Left ventricle myocardium inferior (tissue), 1 donor: ENCODE results near the gene XRCC5. TPM values are rescaled to one million over a fixed set of nuclear protein-coding genes. Genes with fewer than 3 reads are reported as not detected.

ENCODE experiments used
- DNase-seq: peaks from one replicate; pipeline ENCODE4 v3.0.0-alpha.2; 2020
- H3K27ac ChIP-seq: fragments of 200-600 bp; replicated peaks from 2 replicates; pipeline ENCODE4 v1.8.0; 2021
- H3K27me3 ChIP-seq: fragments of 200-600 bp; 2 replicates; pipeline ENCODE4 v1.8.0; 2021; ENCODE audit warnings: low read depth
- H3K36me3 ChIP-seq: fragments of 200-600 bp; 2 replicates; pipeline ENCODE4 v1.8.0; 2021
- H3K4me1 ChIP-seq: fragments of 200-600 bp; 2 replicates; pipeline ENCODE4 v1.8.0; 2021
- H3K4me3 ChIP-seq: fragments of 200-600 bp; 2 replicates; pipeline ENCODE4 v1.8.0; 2021; ENCODE audit warnings: mild to moderate bottlenecking, moderate library complexity
- H3K9me3 ChIP-seq: fragments of 200-600 bp; replicated peaks from 2 replicates; pipeline ENCODE4 v1.8.0; 2021
- CTCF ChIP-seq: fragments of 200-600 bp; IDR thresholded peaks from 2 replicates; pipeline ENCODE4 v1.8.0; 2021; ENCODE audit warnings: antibody characterized with exemption, mild to moderate bottlenecking, borderline replicate concordance
- intact Hi-C: fragments of 100-400 bp; cut with micrococcal nuclease; formaldehyde crosslinking; loops from one replicate; pipeline ENCODE4 v1.11.0; 2022
- total RNA-seq: library from RNA; stranded (reverse); fragmentation: NEBNext Ultra II Directional; extraction: Animal tissue kit (Norgen Biotek cat#: 25700); gene quantifications from one replicate; pipeline ENCODE4 v1.2.1, GENCODE V29; 2021
- donor health status: DM: no; HTN: yes; CAD: no; lungs with severe emphysema.

XRCC5 gene
- total RNA-seq, 1 donor from 2014 or later, result 110 TPM

DNA sequence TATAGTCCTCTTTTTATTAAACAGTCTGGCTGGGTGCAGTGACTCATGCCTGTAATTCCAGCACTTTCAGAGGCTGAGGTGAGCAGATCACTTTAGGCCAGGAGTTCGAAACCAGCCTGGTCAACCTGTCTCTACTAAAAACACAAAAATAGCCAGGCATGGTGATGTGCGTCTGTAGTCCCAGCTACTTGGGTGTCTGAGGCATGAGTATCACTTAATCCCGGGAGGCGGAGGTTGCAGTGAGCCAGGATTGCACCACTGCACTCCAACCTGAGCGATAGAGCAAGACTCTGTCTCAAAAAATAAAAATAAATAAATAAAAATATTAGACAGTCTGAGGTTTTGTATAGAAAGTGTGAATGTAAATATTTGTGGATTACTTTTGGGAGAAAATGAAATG is 17.8 kb downstream of the XRCC5 start:
- no peaks in the 10 kb centered on the region for H3K27me3 ChIP-seq
- peaks cover 10% of the 10 kb centered on the region for H3K4me1 ChIP-seq
- no peak overlapping the region for H3K4me3 ChIP-seq
- TF ChIP-seq CTCF, result no peak
- intact Hi-C loops, result no loop called here
- no peak for DNase-seq
- no peak overlapping the region for H3K27ac ChIP-seq
- peaks cover 98% of the 10 kb centered on the region for H3K36me3 ChIP-seq
- no peaks in the 10 kb centered on the region for H3K9me3 ChIP-seq

GRCh38 chr2:216130346-216130971 is 21.3 kb downstream of the XRCC5 start:
- Histone ChIP-seq H3K4me1 (peaks cover 10% of the 10 kb centered on the region), H3K27ac (no peak overlapping the region), H3K27me3 (no peaks in the 10 kb centered on the region), H3K9me3 (no peaks in the 10 kb centered on the region), H3K36me3 (peaks cover 98% of the 10 kb centered on the region), H3K4me3 (no peak overlapping the region)
- no peak for DNase-seq
- no peak for TF ChIP-seq CTCF
- intact Hi-C loops, result no loop called here

- intact Hi-C loops, result no loop called here
- Histone ChIP-seq H3K27ac (no peak overlapping the region), H3K9me3 (no peaks in the 10 kb centered on the region), H3K4me3 (no peak overlapping the region), H3K36me3 (peaks cover 97% of the 10 kb centered on the region), H3K27me3 (no peaks in the 10 kb centered on the region), H3K4me1 (peaks cover 7% of the 10 kb centered on the region)
- DNase-seq, result no peak
- TF ChIP-seq CTCF, result no peak
These were observed 22.2 kb downstream of the XRCC5 start for GRCh38 chr2:216131175-216131926.

- intact Hi-C loops, result no loop called here
These were observed 23.4 kb downstream of the XRCC5 start for GRCh38 chr2:216132585-216132984.

DNA sequence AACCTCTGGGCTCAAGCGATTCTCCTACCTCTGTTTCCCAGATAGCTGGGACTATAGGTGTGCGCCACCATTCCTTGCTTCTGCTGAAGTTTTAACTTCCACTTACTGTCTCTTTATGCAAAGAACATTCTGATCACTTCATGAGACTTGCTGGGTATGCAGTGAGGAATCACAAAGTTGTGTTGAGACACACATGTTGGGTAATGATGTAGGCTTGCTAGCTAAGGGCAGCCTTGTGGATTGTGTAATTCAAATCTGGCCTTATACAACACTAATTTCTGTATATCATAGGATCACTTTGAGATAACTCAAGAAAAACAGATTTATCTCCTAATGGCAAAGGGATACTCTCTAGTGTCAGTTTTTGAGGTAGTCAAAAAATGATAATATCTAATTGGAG is 24.2 kb downstream of the XRCC5 start:
- no peaks in the 10 kb centered on the region for H3K9me3 ChIP-seq
- H3K36me3 ChIP-seq, result peaks cover 97% of the 10 kb centered on the region
- peaks cover 6% of the 10 kb centered on the region for H3K4me1 ChIP-seq
- no peaks in the 10 kb centered on the region for H3K27me3 ChIP-seq
- intact Hi-C loops, result no loop called here
- DNase-seq, result no peak
- H3K27ac ChIP-seq, result no peak overlapping the region
- H3K4me3 ChIP-seq, result no peak overlapping the region
- no peak for TF ChIP-seq CTCF

More at GRCh38 chr2:216132585-216132984, 23.4 kb downstream of the XRCC5 start:
- Histone ChIP-seq H3K27ac (no peak overlapping the region), H3K4me1 (peaks cover 7% of the 10 kb centered on the region), H3K9me3 (no peaks in the 10 kb centered on the region), H3K4me3 (no peak overlapping the region), H3K36me3 (peaks cover 97% of the 10 kb centered on the region), H3K27me3 (no peaks in the 10 kb centered on the region)
- DNase-seq, result no peak
- TF ChIP-seq CTCF, result no peak
